Stimulated activated CD4-positive, alpha-beta T cell treated with anti-CD3 and anti-CD28 coated beads, Interleukin-1b, Interleukin-23, amount 100 ng/mL, for 1 hour (primary cell): ENCODE measurements around the gene TM4SF5.

Source experiments
- DNase-seq, 2 donors: peaks; one replicate each; pipeline ENCODE4 v3.0.0-alpha.2; 2020; ENCODE audit warnings: low read depth in 2 of 2

Gene TM4SF5

DNA sequence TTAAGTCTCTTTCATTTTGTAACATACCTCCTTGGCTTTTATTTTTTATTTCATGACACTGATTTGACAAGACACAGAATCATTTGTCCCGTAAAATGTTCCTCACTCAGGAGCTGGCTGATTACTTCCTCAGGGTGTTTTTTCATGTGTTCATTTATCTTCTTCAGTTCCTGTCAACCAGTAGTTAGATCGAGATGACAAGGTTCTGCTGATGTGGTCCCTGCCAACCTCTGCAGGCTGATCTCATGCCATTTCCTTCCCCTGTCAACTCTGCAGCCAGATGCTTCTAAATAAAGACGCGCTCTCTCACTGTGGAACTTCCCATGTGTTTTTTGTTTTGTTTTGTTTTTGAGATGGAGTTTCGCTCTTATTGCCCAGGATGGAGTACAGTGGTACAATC, 23.8 kb upstream of the TM4SF5 start:
- DNase-seq: no peak

DNA sequence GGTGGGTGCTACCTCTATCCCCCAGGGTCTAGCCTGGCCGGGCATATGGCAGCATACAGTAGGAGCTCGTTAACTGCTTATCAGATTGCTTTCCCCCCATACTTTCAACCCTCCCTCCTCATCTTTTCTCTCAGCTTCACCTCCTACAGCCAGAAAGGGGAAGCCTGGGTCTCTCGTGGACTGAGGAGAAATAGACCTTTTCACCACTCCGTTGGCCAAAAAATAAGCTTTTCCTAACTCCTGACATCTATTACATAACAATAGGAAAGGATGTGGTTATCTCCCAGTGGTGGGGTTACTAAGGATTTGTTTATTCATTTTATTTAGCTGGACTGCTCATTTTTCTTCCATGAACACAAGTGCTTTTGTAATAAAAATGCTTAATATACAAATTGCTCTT, 23.0 kb upstream of the TM4SF5 start:
- no peak for DNase-seq

DNA sequence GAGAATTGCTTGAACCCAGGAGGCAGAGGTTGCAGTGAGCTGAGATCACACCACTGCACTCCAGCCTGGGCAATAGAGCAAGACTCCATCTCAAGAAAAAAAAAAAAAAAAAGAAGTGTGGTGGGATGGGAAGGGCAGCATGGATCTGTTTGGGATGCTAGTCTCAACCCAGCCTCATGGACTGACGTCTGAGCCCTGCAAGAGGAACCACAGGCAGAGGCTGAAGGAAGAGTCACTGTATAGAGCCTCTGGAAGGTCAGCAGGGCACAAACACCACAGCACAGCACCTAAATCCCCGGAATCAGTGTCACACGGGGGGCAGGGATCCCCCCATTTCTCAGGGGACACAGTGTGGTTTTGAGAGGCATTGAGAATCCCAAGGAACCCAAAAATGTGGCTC, 21.1 kb upstream of the TM4SF5 start:
- no peak for DNase-seq

DNA sequence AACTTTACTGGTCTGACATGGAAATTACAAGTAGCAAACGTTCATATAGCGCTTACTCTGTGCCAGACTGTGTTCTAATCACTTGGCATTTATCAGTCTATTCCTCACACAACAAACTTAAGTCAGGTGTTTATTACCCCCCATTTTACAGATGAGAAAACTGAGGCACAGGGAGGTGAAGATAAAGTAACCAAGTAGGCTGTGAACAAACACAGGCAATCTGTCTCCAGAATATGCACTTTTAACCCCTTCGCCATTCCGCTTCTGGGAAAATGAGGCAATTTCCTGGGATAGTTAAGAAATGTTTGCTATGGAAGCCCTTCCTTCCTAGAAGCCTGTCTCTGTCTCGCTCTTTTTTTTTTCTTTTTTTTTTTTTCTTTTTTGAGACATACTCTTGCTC, 19.8 kb upstream of the TM4SF5 start:
- no peak for DNase-seq

DNA sequence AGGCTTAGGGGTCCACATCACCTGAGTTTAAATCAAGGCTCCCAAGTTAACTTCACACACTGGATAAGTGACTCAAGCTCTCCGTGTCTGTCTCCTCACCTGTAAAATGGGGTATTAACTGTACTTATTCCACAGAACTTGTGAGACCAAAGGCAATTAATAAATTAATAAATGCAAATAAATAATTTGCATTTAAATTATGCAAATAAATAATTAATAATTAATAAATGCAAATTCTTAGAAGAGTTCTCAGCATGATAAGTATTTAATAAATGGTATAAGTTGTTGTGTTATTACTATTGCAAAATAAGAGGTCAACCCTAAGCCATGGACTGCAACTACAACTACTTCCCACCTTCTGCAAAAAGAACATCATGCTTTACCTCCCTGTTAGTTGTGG, 18.3 kb upstream of the TM4SF5 start:
- no peak for DNase-seq

DNA sequence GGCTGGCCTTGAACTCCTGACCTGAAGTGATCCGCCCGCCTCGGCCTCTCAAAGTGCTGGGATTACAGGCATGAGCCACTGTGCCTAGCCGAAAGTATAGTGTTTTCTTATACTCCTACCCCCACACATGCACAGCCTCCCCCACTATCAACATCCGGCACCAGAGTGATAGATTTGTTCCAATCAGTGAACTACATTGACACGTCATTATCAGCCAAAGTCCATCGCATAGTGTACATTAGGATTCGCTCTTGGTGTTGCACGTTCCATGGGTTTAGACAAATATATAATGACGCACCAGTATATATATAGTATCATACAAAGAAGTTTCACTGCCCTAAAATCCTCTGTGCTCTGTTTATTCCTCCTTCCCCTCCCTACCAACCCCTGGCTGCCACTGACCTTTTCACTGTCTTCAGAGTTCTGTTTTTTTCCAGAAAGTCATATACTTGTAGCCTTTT, 11.9 kb upstream of the TM4SF5 start:
- no peak for DNase-seq

DNA sequence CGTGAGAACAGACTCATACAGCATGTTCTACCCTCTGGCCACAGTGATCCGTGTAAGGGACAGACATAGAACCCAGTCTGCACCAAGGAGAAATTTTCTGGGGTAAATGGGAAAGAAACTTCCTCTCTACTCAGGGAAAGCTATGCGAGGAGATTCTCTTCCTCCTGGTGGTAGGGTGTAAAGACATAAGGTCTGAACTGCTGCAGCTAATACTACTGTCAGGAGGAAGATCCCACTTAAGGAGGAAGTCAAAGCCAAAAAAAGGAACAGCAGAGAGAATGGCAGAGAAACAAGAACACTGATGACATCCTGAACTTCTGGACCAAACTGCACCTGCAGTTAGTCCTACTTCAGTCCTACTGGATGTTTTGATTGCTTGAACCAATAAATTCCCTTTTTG, 7.1 kb upstream of the TM4SF5 start:
- no peak for DNase-seq

DNA sequence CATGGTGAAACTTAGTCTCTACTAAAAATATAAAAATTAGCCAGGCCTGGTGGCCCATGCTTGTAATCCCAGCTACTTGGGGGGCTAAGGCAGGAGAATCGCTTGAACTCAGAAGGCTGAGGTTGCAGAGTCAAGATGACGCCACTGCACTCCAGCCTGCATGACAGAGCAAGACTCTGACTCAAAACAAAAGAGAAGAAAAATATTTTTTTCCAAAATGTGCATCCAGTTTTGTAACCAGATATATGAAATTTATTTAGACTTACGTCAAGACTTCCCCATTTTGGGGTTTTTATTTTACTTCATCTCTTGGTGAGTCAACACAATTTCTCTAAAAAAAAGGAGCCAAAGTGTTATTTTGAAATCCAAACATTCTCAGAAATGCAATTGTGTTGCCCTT, 5.5 kb upstream of the TM4SF5 start:
- no peak for DNase-seq

DNA sequence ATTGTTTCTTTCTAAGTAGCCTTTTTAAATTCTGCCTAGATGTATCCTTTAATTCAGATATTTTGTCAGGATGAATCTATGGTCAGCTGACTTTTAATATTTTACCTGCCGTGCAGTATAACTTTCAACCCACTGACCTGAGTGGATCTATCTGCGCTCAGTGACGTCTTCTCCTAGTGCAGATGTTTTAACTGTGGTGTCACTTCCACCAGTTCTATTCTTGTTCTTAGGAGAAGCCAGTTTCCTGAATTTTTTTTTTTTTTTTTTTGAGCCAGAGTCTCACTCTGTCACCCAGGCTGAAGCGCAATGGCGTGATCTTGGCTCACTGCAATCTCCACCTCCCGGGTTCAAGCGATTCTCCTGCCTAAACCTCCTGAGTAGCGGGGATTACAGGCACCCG, 5.0 kb upstream of the TM4SF5 start:
- no peak for DNase-seq

DNA sequence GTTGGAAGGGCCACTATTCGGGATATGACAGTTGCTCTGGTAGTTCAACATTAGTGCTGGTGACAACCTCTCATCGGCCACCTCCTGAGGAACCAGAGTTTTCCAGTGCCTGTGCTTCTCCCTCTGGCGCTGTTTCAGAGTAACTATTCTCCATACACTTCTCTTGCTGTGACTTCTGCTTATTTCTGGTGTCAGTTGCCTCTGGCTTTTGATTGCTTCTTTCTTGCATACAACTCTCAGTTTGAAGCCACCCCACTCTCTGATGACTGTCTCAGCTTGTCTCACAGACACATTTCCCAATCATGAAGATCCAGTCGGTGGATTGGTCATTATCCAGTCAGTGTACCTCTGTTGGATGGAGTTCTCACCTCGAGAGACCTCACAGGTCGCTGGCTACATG, 3.4 kb upstream of the TM4SF5 start:
- no peak for DNase-seq

DNA sequence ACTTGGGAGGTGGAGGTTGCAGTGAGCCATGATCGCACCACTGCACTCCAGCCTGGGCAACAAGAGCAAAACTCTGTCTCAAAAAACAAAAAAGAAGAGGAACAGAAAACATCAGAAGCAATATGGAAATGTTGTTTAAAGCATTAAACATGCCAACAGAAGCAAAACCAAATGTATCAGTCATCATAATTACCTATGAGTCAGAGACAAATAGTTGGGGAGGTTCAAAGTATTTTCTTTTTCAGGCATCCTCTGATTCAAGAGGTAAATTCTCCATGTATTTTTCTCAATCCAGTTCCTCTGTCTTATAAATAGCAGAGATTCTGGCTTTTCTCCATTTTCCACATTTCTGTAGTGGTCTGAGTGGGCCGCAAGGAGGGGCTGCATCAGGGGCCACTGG, 2.1 kb upstream of the TM4SF5 start:
- DNase-seq: no peak

DNA sequence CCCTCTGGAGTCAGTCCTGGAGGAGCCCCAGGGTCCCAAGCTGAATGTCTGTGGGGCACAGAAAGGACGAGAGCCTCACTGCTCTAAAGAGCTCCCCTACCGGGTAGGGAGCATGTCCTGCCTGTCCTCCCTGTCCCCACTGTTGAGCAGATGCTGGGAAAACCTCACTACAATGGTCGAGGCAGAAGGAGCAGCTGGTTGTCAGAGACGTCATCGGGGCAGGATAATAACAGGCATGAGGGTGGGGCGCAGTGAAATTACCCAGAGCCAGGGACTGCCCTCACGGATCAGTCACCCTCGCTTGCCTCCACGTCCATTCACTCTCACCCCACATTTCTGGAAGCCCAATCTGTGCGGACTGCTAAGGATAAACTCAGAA, 538 bp downstream of the TM4SF5 start:
- DNase-seq: no peak

DNA sequence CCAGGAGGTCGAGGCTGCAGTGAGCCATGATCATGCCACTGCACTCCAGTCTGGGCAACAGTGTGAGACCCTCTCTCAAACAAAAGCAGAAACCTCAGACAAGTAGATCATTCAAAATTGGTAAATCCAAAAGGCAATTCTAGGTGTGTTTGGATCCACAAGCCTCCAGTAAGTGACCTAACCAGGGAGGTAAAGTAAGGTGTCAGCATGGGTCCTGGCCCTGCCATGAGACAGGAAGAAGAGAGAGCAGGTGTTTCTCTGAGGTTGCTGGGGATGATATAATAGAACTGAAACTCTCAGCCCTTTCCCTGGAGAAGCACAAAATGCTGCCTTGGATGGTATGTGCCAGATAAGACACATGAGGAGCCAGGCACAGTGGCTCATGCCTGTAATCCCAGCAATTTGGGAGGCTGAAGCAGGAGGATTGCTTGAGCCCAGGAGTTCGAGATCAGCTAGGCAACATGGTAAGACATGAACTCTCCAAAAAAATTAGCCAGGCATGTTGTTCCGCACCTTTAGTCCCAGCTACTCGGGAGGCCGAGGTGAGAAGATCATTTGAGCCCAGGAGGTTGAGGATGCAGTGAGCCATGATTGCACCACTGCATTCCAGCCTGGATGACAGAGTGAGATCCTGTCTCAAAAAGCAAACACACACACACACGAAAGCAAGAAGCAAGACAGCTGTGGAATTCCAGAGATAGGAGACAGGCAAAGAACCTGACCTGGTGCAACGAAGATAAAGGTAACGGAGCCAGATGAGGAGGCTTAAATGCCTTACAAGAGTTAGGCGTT, 6.5 kb downstream of the TM4SF5 start:
- no peak for DNase-seq

DNA sequence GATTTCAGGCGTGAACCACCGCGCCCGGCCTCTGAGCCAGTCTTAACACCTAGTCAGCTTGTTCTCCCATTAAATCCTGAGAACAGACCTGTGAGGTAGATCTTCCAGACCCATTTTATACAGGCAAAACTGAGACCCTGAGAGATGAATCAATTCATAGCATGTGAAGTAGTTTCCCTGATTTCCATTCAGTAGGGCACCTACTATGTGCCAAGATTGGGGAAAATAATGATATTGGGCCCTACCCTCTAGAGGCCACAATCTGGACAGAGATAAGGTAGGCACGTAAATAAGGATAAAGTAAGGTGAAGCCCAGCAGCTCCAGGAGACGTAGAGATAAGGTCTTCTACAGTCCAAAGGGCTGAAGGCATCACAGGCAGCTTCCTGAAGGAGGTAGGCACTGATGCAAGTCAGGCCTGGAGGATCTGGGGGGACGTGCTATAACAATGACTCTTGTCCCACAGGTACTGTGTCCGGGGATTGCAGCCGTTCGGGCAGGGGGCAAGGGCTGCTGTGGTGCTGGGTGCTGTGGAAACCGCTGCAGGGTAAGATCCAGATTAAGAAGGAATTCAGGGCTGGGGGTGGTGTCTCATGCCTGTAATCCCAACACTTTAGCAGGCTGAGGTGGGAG, 8.8 kb downstream of the TM4SF5 start:
- no peak for DNase-seq

DNA sequence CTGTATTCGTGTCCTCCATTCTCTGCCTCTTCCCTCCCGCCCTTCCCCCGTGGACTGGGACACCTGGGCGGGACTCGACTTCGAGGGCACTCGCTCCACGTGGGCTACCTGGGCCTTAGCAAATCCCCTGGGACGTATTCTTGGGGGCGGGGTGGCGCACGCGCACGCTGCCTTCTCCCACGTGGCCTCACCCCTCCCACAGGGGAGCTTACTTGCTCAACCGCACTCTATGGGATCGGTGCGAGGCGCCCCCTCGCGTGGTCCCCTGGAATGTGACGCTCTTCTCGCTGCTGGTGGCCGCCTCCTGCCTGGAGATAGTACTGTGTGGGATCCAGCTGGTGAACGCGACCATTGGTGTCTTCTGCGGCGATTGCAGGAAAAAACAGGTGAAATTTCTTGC, 11.0 kb downstream of the TM4SF5 start:
- no peak for DNase-seq

DNA sequence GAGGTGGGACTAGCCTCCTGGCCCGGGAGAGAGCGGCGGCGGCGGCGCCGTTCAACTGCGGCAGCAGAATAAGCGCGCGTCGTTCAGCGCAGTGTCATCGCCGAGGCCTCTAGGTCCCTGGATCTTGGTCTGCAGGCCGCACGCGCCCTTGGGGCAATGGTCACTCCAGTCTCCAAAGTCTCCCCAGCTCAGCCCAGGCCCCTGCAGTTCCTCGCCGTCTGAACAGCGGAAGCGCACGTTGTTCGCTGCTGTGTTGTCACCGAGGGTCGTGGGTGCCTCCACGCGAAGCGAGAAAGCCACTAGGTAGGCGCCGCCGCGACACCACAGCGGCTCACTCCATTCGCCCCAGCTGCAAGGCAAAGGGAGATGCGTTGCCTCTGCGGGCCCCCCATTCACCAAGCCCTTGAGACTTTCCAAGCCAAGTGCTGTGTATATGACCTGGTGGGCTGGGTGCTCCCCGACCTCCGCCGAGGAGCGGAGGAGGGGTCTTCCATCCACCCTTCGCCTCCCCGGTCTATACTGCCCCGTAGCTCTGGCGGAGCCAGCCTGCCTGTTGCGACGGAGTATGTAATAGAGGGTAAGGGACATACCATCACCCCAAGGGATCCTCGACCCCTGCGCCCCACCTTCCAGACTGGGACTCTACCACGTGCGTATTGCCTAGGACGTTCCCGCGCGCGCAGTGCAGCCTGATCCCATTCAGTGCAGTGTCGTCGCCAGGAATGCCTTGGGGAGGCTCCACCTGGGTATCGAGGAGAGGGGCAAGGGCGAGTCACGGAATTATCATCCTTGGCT, 13.8 kb downstream of the TM4SF5 start:
- no peak for DNase-seq

DNA sequence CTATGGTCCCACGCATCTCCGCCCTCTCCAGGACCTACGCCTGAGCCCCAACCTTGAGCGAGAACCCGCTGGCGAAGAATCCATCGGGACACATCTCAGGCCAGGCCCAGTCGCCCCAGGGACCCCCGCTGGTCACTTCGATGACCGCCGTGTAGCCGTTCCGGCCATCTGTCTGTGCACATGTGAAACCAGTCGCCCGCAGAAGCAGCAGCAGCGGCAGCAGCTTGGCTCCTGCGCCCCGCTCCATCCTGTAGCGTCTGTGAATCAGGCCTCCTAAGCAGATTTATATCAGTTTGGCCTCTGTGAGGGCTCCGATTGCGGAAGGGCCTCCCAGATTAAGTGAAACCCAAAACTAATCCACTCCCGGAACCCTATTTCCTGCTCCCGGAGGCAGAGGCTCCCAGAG, 14.4 kb downstream of the TM4SF5 start, which contains the start of gene VMO1:
Gene VMO1 (minus strand): TSS at position 259 of the 406 bp plus-strand sequence. CDS start 12 bp downstream, at position 247.
- DNase-seq: no peak

DNA sequence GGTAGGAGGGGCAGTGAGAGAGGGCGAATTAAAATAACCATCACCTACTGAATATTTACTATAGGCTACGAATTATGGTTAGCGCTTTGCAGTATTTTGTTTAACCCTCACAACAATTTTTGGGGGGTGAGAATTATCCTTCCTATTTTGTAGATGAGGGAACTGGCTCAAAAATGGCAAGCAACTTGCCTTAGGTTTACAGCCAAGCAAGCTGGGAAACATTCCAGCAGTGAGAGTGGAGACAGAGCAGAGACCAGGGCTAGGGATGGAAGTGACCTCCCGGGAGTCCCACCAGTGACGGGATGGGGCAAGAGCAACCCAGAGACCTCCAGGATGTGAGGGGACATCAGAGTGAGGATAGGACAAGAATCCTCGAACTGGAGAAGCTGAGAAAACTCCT, 14.8 kb downstream of the TM4SF5 start:
- DNase-seq: no peak

DNA sequence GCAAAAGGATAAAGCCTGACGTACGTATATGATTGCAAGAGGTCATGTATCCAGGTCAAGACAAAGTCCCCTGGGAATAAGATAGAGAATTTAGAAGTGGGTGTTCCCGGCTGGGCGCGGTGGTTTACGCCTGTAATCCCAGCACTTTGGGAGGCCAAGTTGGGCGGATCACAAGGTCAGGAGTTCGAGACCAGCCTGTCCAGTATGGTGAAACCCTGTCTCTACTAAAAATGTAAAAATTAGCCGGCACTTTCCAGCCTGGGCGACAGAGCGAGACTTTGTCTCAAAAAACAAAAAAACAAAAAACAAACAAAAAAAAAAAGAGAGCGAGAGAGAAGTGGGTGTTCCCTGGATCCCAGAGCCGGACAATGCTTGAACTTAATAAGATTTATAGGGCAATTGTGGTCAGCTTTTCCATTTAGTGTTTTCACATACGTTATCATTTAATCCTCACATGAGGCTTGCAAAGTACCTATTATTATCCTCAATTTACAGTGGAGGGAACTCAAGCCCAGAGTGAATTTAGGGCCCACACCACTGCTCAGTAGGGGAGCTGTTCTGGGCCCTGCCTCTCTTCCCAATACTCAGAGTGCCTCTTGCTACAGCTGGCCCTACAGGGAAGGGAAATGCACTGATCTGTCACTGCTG, 16.6 kb downstream of the TM4SF5 start:
- DNase-seq: no peak

DNA sequence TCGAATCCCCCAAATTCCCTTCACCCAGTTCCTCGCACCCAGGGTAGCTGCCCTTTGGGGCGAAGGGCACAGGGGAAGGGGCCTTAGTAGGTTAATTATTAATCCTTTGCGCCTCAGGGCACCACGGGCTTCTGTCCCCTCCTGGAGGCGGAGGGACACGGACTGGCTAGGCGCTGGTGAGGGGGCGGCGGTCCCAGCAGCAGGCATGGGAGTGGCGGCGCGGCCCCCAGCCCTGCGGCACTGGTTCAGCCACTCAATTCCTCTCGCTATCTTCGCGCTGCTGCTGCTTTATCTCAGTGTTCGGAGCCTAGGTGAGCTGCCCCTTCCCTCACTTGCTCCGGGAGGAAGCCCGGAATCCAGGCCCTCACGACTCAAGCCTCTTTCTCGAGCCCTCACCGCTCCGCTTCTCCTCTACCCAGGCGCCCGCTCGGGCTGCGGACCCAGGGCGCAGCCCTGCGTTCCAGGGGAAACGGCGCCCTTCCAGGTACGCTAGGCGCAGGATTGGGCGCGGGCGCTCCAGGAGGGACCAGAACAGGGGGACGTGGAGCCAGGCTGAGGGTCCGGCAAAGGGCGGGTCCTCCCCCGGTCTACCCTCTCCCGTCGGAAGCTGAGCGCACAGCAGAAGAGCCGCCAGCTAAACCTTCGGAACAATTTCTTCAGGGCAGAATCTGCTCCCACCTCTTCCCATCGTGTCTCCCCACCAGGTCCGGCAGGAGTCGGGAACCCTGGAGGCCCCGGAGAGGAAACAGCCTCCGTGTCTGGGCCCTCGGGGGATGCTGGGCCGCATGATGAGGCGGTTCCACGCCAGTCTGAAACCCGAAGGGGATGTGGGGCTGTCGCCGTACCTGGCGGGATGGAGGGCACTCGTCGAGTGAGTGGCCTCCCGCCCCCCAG, 17.4 kb downstream of the TM4SF5 start, which contains the start of gene GLTPD2:
Gene GLTPD2 (plus strand): TSS at position 158 of the 894 bp plus-strand sequence. CDS start 48 bp downstream, at position 206.
- DNase-seq: no peak

DNA sequence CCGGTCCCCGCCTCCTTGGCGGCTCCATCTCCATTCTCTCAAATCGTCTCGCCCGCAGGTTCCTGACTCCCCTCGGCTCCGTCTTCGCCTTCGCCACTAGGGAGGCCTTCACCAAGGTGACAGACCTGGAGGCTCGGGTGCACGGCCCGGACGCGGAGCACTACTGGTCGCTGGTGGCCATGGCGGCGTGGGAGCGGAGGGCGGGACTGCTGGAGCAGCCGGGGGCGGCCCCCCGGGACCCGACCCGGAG, 17.9 kb downstream of the TM4SF5 start:
- no peak for DNase-seq
